SK-N-SH (cell line): ENCODE data around the gene UGDH.

ENCODE experiments used
- EP300 ChIP-seq, 2 experiments: IDR thresholded peaks; 2 replicates each; pipeline versions ENCODE4 v1.4.0 to v1.6.1; 2012; ENCODE audit warnings: borderline replicate concordance in 1 of 2, low read depth in 1 of 2, low read length in 1 of 2
- JUND ChIP-seq: IDR thresholded peaks from 2 replicates; pipeline ENCODE4 v1.4.0; 2012
- TAF1 ChIP-seq: IDR thresholded peaks from 2 replicates; pipeline ENCODE4 v1.6.1; 2012; ENCODE audit warnings: low read depth, mild to moderate bottlenecking, low read length, moderate library complexity, borderline replicate concordance
- YY1 ChIP-seq: IDR thresholded peaks from 2 replicates; pipeline ENCODE4 v1.4.0; 2012; ENCODE audit warnings: low read depth, mild to moderate bottlenecking
- TF ChIP-seq, protein P1 (sequence below): fragments of 200-600 bp; sonication (generic); IDR thresholded peaks from 2 replicates; pipeline ENCODE4 v1.6.1; 2017; ENCODE audit warnings: antibody characterized with exemption, mild to moderate bottlenecking, moderate library complexity

DNA sequence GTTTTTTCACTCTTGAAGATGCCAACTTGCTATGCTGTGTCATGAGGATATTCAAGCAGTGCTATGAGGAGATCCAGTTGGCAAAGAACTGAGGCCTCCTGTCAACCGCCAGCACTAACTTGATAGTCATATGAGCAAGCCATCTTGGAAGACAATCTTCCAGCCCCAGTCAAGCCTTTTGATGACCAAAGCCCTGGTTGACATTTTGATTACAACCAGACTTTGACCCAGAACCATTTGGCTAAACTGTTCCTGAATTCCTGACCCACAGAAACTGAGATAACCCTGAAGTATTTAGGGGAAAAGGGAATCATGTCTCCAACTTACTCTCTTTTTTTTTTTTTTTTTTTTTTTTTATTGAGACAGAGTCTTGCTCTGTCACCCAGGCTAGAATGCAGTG, 32.9 kb downstream of the UGDH start:
- no peak for TF ChIP-seq TAF1
- TF ChIP-seq YY1 = no peak
- no peak for TF ChIP-seq EP300 (IDR thresholded peaks at IDR 0.05; ENCODE audit: borderline replicate concordance in 1 of 2, low read depth in 1 of 2, low read length in 1 of 2)
- TF ChIP-seq, protein P1, sequence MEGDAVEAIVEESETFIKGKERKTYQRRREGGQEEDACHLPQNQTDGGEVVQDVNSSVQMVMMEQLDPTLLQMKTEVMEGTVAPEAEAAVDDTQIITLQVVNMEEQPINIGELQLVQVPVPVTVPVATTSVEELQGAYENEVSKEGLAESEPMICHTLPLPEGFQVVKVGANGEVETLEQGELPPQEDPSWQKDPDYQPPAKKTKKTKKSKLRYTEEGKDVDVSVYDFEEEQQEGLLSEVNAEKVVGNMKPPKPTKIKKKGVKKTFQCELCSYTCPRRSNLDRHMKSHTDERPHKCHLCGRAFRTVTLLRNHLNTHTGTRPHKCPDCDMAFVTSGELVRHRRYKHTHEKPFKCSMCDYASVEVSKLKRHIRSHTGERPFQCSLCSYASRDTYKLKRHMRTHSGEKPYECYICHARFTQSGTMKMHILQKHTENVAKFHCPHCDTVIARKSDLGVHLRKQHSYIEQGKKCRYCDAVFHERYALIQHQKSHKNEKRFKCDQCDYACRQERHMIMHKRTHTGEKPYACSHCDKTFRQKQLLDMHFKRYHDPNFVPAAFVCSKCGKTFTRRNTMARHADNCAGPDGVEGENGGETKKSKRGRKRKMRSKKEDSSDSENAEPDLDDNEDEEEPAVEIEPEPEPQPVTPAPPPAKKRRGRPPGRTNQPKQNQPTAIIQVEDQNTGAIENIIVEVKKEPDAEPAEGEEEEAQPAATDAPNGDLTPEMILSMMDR = no peak
- no peak for TF ChIP-seq JUND
